GM18511 (cell line): ENCODE measurements around the gene PDSS1.
"Not testable (repeated sequence)": the region's sequence is repeated elsewhere in the genome, so short reads cannot be mapped to it uniquely, and the experiment has no call there.

Experiments used
- ATAC-seq: cut with Tn5 transposase; IDR thresholded peaks from one replicate; pipeline ENCODE4 v1.9.1; 2021; ENCODE audit warnings: mild to moderate bottlenecking, moderate library complexity; ENCODE audit not compliant: unreplicated experiment

Gene PDSS1, protein sequence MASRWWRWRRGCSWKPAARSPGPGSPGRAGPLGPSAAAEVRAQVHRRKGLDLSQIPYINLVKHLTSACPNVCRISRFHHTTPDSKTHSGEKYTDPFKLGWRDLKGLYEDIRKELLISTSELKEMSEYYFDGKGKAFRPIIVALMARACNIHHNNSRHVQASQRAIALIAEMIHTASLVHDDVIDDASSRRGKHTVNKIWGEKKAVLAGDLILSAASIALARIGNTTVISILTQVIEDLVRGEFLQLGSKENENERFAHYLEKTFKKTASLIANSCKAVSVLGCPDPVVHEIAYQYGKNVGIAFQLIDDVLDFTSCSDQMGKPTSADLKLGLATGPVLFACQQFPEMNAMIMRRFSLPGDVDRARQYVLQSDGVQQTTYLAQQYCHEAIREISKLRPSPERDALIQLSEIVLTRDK

DNA sequence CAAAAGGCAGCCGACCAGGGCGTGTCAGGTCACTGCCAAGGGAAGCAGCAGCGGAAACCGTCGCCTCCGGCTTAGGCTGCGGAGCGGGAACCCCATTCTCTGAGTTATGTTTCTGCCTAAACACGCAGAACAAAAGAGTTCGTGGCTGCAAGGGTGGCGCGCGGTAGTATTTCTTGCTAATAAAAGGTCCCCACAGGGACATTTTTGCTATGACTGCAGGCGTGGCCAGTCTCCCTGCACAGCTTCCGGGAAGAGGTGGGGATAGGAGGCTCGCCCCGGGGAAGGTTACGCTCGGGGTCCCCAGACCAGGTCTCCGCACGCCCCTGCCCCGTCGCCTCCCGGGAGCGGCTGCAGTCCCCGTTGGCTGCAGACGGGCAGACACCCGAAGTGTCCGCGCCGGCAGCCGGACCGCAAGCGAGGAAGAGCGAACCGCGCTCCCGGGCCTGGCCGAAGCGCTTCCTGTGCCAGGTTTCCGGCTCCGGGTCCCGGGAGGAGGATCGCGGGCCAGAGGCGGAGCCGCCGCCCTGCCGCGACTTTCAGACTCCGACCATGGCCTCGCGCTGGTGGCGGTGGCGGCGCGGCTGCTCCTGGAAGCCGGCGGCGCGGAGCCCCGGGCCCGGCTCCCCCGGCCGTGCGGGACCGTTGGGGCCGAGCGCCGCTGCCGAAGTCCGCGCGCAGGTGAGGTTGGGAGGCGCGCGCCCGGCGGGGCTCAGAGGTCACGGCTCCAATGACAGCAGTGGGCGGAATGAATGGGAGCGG is at the start of gene PDSS1:
Gene PDSS1 (plus strand): TSS at position 539 of the 759 bp plus-strand sequence. CDS start 11 bp downstream, at position 550.
- ATAC-seq = peak; percentile 86

- not testable (repeated sequence) for ATAC-seq
These were observed 49.3 kb upstream of the PDSS1 start for GRCh38 chr10:26648245-26648636.

- no peak for ATAC-seq
These were observed 47.1 kb upstream of the PDSS1 start for GRCh38 chr10:26650406-26650805.

DNA sequence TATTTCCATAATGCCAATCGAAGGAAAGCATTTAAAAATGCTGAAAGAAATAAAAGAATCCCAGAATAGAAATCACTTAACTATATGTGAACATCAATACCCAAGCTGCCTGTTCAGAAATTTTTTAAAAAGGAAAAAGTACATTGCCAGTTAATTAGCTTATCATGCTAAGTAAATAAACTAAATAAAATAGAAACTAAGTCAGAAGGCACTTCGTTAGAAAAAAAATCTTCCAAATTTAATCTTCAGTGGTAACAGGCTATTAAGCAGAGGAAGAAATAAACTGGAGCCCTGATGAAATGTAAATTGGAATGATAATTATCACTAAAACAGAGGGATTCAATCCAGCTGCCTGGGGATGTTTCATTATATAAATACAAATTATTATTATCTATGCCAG is 46.0 kb upstream of the PDSS1 start:
- not testable (repeated sequence) for ATAC-seq

- ATAC-seq = no peak
These were observed 44.5 kb upstream of the PDSS1 start for GRCh38 chr10:26653004-26653403.

DNA sequence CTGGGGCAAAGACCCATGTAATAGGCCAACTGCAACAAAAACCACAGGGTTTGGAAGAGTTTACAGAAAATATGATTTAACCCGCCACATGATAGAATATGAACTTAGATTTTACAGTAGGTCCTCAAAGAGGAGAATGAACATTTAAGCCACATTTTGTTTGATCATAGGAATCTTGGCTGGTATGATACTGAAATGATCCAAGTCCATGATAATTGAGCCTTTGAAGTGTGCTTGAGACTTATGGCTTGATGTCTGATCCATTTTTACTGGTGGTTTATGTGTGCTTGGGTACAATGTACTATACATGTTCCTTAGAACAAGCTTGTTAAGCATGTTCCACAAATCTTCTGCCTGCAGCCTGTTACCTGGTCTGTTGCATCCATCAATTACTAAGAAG is 41.8 kb upstream of the PDSS1 start:
- no peak for ATAC-seq

DNA sequence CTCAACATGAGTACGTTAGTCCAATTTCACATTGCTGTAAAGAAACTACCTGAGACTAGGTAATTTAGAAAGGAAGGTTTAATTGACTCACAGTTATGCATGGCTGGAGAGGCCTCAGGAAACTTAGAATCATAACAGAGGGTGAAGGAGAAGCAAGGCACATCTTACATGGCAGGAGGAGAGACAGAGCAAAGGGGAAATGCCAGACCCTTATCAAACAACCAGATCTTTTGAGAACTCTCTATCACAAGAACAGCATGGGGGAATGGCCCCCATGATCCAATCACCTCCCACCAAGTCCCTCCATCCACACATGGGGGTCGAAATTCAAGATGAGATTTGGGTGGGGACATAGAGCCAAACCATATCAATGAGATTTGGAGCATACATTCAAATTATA is 34.6 kb upstream of the PDSS1 start:
- no peak for ATAC-seq

DNA sequence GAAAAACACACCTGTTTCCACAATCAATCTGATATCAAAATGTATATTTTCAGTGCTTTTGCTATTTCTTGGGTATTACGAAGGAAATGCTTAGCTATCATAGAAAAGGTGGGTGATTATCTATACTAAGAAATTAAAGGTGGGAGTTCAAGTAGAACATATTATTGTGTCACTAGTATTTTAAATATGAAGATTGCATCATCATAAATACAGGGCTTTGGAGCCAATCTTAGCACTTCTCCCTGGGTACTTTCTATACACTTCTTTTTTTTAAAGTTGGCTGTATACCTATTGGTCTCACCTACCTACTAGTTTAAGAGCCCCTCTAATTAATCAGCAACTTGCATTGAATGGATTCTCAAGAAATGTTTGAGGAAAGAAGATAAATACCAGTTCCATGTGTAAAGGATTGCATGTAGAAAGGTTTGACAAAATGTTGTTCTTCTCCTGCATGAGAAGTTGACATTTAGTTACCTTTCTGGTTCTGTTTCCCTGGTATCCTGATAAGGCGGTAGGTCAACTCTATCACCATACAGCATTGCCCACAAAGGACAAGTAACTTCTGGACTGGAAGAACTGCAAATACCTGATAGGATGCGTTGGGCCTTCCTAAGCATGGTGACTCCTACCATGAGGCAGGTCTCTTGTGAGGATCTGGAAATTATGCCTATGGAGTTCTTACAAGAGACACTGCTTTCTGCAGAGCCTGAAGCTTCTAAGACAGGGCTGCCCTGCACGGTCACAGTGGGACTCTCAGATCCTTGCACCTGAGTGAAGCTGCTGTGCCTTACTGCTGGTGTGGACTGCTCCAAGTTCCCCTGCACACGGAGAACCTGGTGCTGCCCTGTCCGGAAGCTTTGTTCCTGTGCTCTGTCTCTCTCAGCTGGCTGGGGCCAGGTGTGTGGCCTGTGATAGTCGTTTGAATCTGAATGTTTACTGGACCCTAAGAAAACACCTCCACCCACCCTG is 32.1 kb upstream of the PDSS1 start:
- ATAC-seq = no peak

GRCh38 chr10:26675873-26676257 is 21.6 kb upstream of the PDSS1 start:
- ATAC-seq = no peak

GRCh38 chr10:26679588-26679987 is 17.9 kb upstream of the PDSS1 start:
- ATAC-seq = no peak

DNA sequence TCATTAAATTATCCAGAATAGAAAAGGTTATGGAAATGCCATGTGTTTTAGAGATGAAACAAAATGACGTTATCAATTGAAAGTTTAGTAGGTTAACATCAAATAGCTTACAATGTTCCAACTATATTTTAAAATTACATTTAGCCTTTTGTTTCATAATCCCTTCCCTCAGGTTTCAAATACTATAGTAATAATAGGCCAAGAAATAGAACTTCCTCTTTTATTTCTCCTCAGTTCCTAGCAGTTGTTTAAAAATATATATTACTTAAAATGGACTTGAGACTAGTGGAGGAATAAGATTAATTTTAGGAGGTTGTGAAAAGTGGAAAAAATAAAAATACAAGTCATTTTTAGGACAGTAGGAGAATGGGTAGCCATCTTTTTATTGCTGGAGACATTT is 16.4 kb upstream of the PDSS1 start:
- ATAC-seq = no peak

- not testable (repeated sequence) for ATAC-seq
These were observed 15.5 kb upstream of the PDSS1 start for GRCh38 chr10:26681971-26682370.

DNA sequence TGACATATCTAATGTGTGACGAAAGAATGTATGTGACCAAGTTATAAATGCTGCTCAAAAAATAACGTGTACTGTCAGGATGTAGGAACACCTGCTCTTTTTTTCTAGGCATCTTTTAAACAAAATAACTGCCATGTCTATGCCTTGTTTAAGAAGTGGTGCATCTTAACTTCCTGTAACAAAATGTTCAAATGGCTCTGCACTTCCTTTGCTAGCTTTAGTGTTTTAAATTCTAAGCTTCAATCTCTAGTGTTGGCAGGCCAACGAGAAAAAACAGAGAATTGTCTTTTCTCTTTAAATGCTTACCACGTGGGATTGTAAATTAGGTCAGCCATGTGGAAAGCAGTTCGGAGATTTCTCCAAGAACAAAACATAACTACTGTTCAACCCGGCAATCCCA is 14.6 kb upstream of the PDSS1 start:
- no peak for ATAC-seq

- peak; percentile 92 for ATAC-seq
These were observed 12.7 kb upstream of the PDSS1 start for GRCh38 chr10:26684667-26685264.

GRCh38 chr10:26685441-26685840 is 12.1 kb upstream of the PDSS1 start:
- ATAC-seq = no peak

DNA sequence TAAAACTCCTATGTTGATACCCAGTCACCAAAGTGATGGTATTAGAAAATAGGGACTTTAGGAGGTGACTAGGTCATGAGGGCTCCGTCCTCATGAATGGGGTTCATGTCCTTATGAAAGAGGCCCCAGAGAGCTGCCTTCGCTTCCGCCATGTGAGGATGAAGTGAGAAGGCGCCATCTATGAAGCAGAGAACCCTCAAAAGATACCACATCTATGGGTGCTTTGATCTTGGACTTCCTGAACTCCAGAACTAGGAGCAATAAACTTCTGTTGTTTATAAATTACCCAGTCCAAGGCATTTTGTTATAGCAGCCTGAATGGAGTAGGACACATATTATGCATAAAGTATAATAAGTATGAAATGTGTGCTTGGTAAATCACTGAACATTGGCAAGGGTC is 8.1 kb upstream of the PDSS1 start:
- ATAC-seq = no peak

DNA sequence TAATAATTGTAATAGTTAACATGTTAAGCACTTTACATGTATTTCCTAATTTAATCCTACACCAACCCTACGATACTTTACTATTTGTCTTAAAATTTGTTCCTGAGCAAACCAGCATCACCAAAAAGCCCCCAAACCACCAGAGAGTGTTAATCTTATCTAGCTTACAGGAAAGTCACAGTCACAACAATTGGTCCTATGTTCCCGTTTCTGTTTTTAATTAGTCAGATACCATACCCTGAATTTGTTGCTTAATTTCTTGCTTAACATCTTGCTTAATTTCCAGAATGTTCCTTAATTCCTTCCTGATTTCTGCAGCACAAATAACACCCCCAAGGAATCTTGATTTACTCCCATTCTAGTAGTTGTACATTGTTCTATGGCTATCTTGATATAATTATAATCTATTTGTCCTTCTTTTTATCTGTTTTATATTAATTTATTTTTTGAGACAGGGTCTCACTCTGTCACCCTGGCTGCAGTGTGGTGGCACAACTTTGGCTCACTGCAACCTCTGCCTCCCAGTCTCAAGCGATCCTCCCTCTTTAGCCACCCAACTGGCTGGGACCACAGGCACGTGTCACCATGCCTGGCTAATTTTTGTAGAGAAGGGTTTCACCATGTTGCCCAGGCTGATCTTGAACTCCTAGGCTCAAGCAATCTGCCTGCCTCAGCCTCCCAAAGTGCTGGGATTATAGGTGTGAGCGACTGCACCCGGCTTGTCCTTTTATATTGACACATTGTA is 6.6 kb upstream of the PDSS1 start:
- ATAC-seq = no peak

- not testable (repeated sequence) for ATAC-seq
These were observed 3.0 kb upstream of the PDSS1 start for GRCh38 chr10:26694536-26694935.

DNA sequence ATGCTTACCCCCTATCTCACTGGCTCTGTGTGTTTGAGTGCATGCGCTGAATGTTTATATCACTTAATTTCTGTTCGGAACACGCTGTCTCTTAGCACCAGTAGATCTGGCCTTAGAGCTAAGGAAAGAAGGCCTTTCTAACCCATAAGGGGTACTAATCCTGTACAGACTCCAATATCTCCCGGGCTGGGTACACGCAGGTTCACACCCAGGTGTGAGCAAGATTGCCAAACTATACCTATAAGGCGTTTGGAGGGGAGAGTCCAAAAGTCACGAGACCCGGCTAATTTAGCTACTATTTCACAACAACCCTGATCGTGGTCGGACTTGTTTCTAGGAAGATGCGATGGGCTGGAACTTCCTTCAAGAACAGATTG is 727 bp upstream of the PDSS1 start:
- peak; percentile 19 for ATAC-seq
